ENCODE results near the gene KIF1B.
A peak's percentile ranks its signal among the peaks of the same experiment; 100 is the strongest.
"Not testable (repeated sequence)": the region's sequence is repeated elsewhere in the genome, so short reads cannot be mapped to it uniquely, and the experiment has no call there.

KIF1B gene

GRCh38 chr1:10237157-10237539, 26.8 kb downstream of the KIF1B start:
- no peak for DNase-seq (ENCODE audit: low read depth)

GRCh38 chr1:10242135-10242534, 31.8 kb downstream of the KIF1B start:
- no peak for DNase-seq (ENCODE audit: low read depth)

- no peak for DNase-seq (ENCODE audit: low read depth)
These were observed 32.4 kb downstream of the KIF1B start for GRCh38 chr1:10242811-10243210.

GRCh38 chr1:10245674-10246073, 35.3 kb downstream of the KIF1B start:
- DNase-seq (ENCODE audit: low read depth), result no peak

GRCh38 chr1:10249808-10250457, 39.6 kb downstream of the KIF1B start:
- no peak for DNase-seq (ENCODE audit: low read depth)

GRCh38 chr1:10250663-10251062, 40.3 kb downstream of the KIF1B start:
- no peak for DNase-seq (ENCODE audit: low read depth)

GRCh38 chr1:10251325-10252108, 41.1 kb downstream of the KIF1B start:
- DNase-seq (ENCODE audit: low read depth), result peak; percentile 81

- peak; percentile 73 for DNase-seq (ENCODE audit: low read depth)
These were observed 42.1 kb downstream of the KIF1B start for GRCh38 chr1:10252508-10252907.

GRCh38 chr1:10253149-10253548, 42.8 kb downstream of the KIF1B start:
- no peak for DNase-seq (ENCODE audit: low read depth)

- DNase-seq (ENCODE audit: low read depth), result peak; percentile 99
These were observed 43.4 kb downstream of the KIF1B start for GRCh38 chr1:10253755-10254154.

GRCh38 chr1:10257851-10258250, 47.5 kb downstream of the KIF1B start:
- no peak for DNase-seq (ENCODE audit: low read depth)

GRCh38 chr1:10259547-10259946, 49.2 kb downstream of the KIF1B start:
- DNase-seq (ENCODE audit: low read depth), result not testable (repeated sequence)

GRCh38 chr1:10263450-10264082, 53.2 kb downstream of the KIF1B start:
- DNase-seq (ENCODE audit: low read depth), result no peak

GRCh38 chr1:10265027-10265426, 54.7 kb downstream of the KIF1B start:
- no peak for DNase-seq (ENCODE audit: low read depth)

GRCh38 chr1:10265900-10266299, 55.5 kb downstream of the KIF1B start:
- DNase-seq (ENCODE audit: low read depth), result no peak

GRCh38 chr1:10267319-10267718, 56.9 kb downstream of the KIF1B start:
- DNase-seq (ENCODE audit: low read depth), result no peak

GRCh38 chr1:10267921-10268320, 57.6 kb downstream of the KIF1B start:
- no peak for DNase-seq (ENCODE audit: low read depth)

GRCh38 chr1:10271090-10271489, 60.7 kb downstream of the KIF1B start:
- no peak for DNase-seq (ENCODE audit: low read depth)

- DNase-seq (ENCODE audit: low read depth), result no peak
These were observed 61.5 kb downstream of the KIF1B start for GRCh38 chr1:10271869-10272268.

GRCh38 chr1:10272274-10272673, 61.9 kb downstream of the KIF1B start:
- DNase-seq (ENCODE audit: low read depth), result no peak

- no peak for DNase-seq (ENCODE audit: low read depth)
These were observed 68.5 kb downstream of the KIF1B start for GRCh38 chr1:10278880-10279279.

GRCh38 chr1:10280439-10281350, 70.3 kb downstream of the KIF1B start:
- DNase-seq (ENCODE audit: low read depth), result peak; percentile 21
